IMR-90 (cell line): ENCODE results near the gene TCHP. TPM values are rescaled to one million over a fixed set of nuclear protein-coding genes. Genes with fewer than 3 reads are reported as not detected.

ENCODE experiments used
- ATAC-seq: fragments of 200-7000 bp; cut with Tn5 transposase; 2 replicates; pipeline ENCODE4 v1.9.1; 2020; ENCODE audit warnings: low read depth, mild to moderate bottlenecking, moderate library complexity
- BruUV-seq: library from RNA; stranded (reverse); fragments of 400-500 nt; replicated peaks from 2 replicates; lab custom pipeline; 2021; lab: Mats Ljungman, UMichigan
- CTCF ChIA-PET: fragments of 300-600 bp; formaldehyde crosslinking; extraction: SDS; loops from one replicate; lab custom pipeline; 2021; ENCODE audit warnings: antibody characterized with exemption; lab: Yijun Ruan, JAX
- POLR2A ChIA-PET: fragments of 300-600 bp; sonication (Branson Sonifier 250); formaldehyde crosslinking; loops from one replicate; lab custom pipeline; 2022; ENCODE audit warnings: antibody characterized with exemption; ENCODE audit not compliant: unreplicated experiment; lab: Charles Lee
- DNase-seq: peaks from one replicate; pipeline ENCODE4 v3.0.0; 2013
- H2AFZ ChIP-seq: replicated peaks from 2 replicates; pipeline ENCODE3; 2013; ENCODE audit warnings: low read length, mild to moderate bottlenecking; ENCODE audit not compliant: poor library complexity
- H2AK5ac ChIP-seq: 2 replicates; pipeline ENCODE4 v1.6.1; 2013; ENCODE audit warnings: low read depth, low read length, inconsistent platforms
- H2AK9ac ChIP-seq: replicated peaks from 2 replicates; pipeline ENCODE3; 2013; ENCODE audit warnings: mild to moderate bottlenecking, low read depth, low read length, moderate library complexity; ENCODE audit not compliant: poor library complexity
- H2BK120ac ChIP-seq: 2 replicates; pipeline ENCODE4 v1.6.1; 2013; ENCODE audit warnings: low read depth, low read length, inconsistent platforms
- H2BK15ac ChIP-seq: 3 replicates; pipeline ENCODE4 v1.6.1; 2013; ENCODE audit warnings: low read depth, low read length, inconsistent platforms
- H2BK20ac ChIP-seq: 2 replicates; pipeline ENCODE4 v1.6.1; 2013; ENCODE audit warnings: low read depth, mild to moderate bottlenecking, inconsistent platforms, low read length, moderate library complexity
- H2BK5ac ChIP-seq: 2 replicates; pipeline ENCODE4 v1.6.1; 2013; ENCODE audit warnings: mild to moderate bottlenecking, low read depth, low read length, inconsistent platforms; ENCODE audit not compliant: poor library complexity, severe bottlenecking
- H3K14ac ChIP-seq: replicated peaks from 2 replicates; pipeline ENCODE4 v1.6.1; 2013; ENCODE audit warnings: low read depth, low read length, inconsistent platforms
- H3K18ac ChIP-seq: 2 replicates; pipeline ENCODE4 v1.6.1; 2013; ENCODE audit warnings: low read depth, low read length, control low read depth
- H3K23ac ChIP-seq: 2 replicates; pipeline ENCODE4 v1.6.1; 2013; ENCODE audit warnings: low read depth, low read length, inconsistent platforms
- H3K27ac ChIP-seq: 2 replicates; pipeline ENCODE4 v1.5.1; 2013; ENCODE audit warnings: mild to moderate bottlenecking, control low read depth, low read length; ENCODE audit not compliant: insufficient read depth
- H3K27me3 ChIP-seq: 2 replicates; pipeline ENCODE4 v1.6.1; 2013; ENCODE audit warnings: low read length; ENCODE audit not compliant: control insufficient read depth, insufficient read depth
- H3K36me3 ChIP-seq: 2 replicates; pipeline ENCODE4 v1.6.1; 2013; ENCODE audit warnings: low read length, mixed read lengths; ENCODE audit not compliant: control insufficient read depth, insufficient read depth
- H3K4ac ChIP-seq: 2 replicates; pipeline ENCODE4 v1.6.1; 2013; ENCODE audit warnings: low read depth, low read length, inconsistent platforms
- H3K4me1 ChIP-seq: 2 replicates; pipeline ENCODE4 v1.6.1; 2013; ENCODE audit warnings: low read length, mixed read lengths; ENCODE audit not compliant: control insufficient read depth, insufficient read depth
- H3K4me2 ChIP-seq: 2 replicates; pipeline ENCODE4 v1.6.1; 2013; ENCODE audit warnings: low read depth, mild to moderate bottlenecking, control low read depth, low read length, moderate library complexity
- H3K4me3 ChIP-seq: 2 replicates; pipeline ENCODE4 v1.5.1; 2013; ENCODE audit warnings: low read depth, mild to moderate bottlenecking, control low read depth, low read length, moderate library complexity; ENCODE audit not compliant: insufficient read depth
- H3K56ac ChIP-seq: 2 replicates; pipeline ENCODE4 v1.6.1; 2013; ENCODE audit warnings: low read length, inconsistent platforms; ENCODE audit not compliant: insufficient read depth; ENCODE audit errors: extremely low read depth
- H3K79me1 ChIP-seq, 2 experiments: 2 replicates each; pipeline ENCODE4 v1.6.1; 2013; ENCODE audit warnings: low read length in 2 of 2, inconsistent platforms in 1 of 2, low read depth in 1 of 2
- H3K9ac ChIP-seq: 2 replicates; pipeline ENCODE4 v1.6.1; 2013; ENCODE audit warnings: low read depth, low read length, control low read depth
- H3K9me1 ChIP-seq: 2 replicates; pipeline ENCODE4 v1.6.1; 2013; ENCODE audit warnings: low read length, inconsistent platforms; ENCODE audit not compliant: insufficient read depth
- H3K9me3 ChIP-seq: 2 replicates; pipeline ENCODE4 v1.6.1; 2013; ENCODE audit warnings: low read length; ENCODE audit not compliant: control insufficient read depth, insufficient read depth
- H4K20me1 ChIP-seq: 2 replicates; pipeline ENCODE4 v1.6.1; 2013; ENCODE audit warnings: low read length, inconsistent platforms; ENCODE audit not compliant: insufficient read depth
- H4K5ac ChIP-seq: 2 replicates; pipeline ENCODE4 v1.6.1; 2013; ENCODE audit warnings: mild to moderate bottlenecking, low read depth, low read length, control low read depth
- H4K8ac ChIP-seq, 2 experiments: 2 replicates each; pipeline ENCODE4 v1.6.1; 2013; ENCODE audit warnings: low read depth in 2 of 2, low read length in 2 of 2, control low read depth in 1 of 2, inconsistent platforms in 1 of 2
- H4K91ac ChIP-seq: 2 replicates; pipeline ENCODE4 v1.6.1; 2013; ENCODE audit warnings: low read depth, low read length, inconsistent platforms; ENCODE audit not compliant: insufficient read depth
- BHLHE40 ChIP-seq: fragments of 150-350 bp; IDR thresholded peaks from 2 replicates; pipeline ENCODE4 v1.6.1; 2016; ENCODE audit warnings: mild to moderate bottlenecking, low read depth, low read length
- CHD1 ChIP-seq: IDR thresholded peaks from 2 replicates; pipeline ENCODE4 v1.6.1; 2012; ENCODE audit warnings: low read depth, low read length, improper control_type of control experiment
- MXI1 ChIP-seq: IDR thresholded peaks from 2 replicates; pipeline ENCODE4 v1.6.1; 2012; ENCODE audit warnings: low read depth, mild to moderate bottlenecking, low read length, moderate library complexity, borderline replicate concordance
- WGBS, 2 experiments: methylation state at CpG; one replicate each; pipeline versions ENCODE4 v1.1.5 to v1.1.7; 2013; ENCODE audit warnings: missing lambda C conversion rate in 2 of 2; ENCODE audit not compliant: insufficient read length in 1 of 2; ENCODE audit errors: extremely low coverage in 2 of 2; 5-methylcytosine and 5-hydroxymethylcytosine counted together
- dilution Hi-C: fragments of 300-500 bp; cut with HindIII; formaldehyde crosslinking; loops from one replicate; pipeline ENCODE4 v1.14.3; 2018; ENCODE audit warnings: low sequenced_read_pairs; ENCODE audit not compliant: unreplicated experiment
- in situ Hi-C: fragments of 300-500 bp; cut with MboI; formaldehyde crosslinking; loops from 3 replicates; pipeline ENCODE4 v1.14.3; 2019; ENCODE audit warnings: low sequenced_read_pairs, inconsistent platforms, mixed read lengths
- intact Hi-C: fragments of 100-400 bp; cut with micrococcal nuclease; formaldehyde crosslinking; loops from 2 replicates; pipeline ENCODE4 v1.10.0; 2022
- polyA plus RNA-seq, 3 experiments: library from polyadenylated mRNA; depleted of rRNA; stranded (reverse); fragments of >200 nt; gene quantifications; 2 replicates each; pipeline ENCODE4 v1.2.3, GENCODE V29; 2012; ENCODE audit warnings: low replicate concordance in 1 of 3
- total RNA-seq: library from RNA; depleted of rRNA; stranded (reverse); fragments of >200 nt; gene quantifications from 2 replicates; pipeline ENCODE4 v1.2.3, GENCODE V29; 2012

TCHP gene
- total and polyA plus RNA-seq, 2 of the 4 experiments (the other 2 are of a cell fraction), result 6.1 to 13.4 TPM

DNA sequence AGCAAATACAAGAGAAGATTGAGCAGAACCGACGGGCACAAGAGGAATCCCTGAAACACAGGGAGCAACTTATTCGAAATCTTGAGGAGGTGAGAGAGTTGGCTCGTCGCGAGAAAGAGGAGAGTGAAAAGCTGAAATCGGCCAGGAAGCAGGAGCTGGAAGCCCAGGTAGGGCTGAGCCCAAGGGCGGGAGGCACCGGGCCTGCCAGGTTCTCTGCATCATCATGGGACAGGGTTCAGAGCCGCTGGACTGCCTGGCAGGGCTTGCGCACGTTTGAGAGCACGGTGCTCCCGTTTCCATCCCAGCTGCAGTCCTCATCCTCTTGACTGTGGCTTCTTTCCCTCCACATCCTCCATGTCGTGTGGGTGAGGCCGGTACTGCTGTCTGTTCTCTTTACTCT lies 14.4 kb downstream of the TCHP start:
- H3K27ac ChIP-seq, result no peak overlapping the region
- in situ Hi-C loops, result no loop called here
- intact Hi-C loops, result no loop called here
- peaks cover 0 to 5% of the 10 kb centered on the region in 2 experiments; a peak in 1 of 4 replicates for H3K79me1 ChIP-seq
- no peak overlapping the region for H2BK120ac ChIP-seq
- no peak overlapping the region for H2BK5ac ChIP-seq
- H3K9me3 ChIP-seq, result no peaks in the 10 kb centered on the region
- H3K14ac ChIP-seq, result no peak overlapping the region
- H3K4me2 ChIP-seq, result no peak overlapping the region
- H3K23ac ChIP-seq, result no peak overlapping the region
- BruUV-seq, result no TSS peak
- H2BK15ac ChIP-seq, result no peak overlapping the region
- H3K4me1 ChIP-seq, result no peaks in the 10 kb centered on the region
- 0 out of 2 replicates have a peak, but pooled peaks cover 4% of the 10 kb centered on the region for H3K9me1 ChIP-seq
- 92% methylated on average over 7 of the region's 16 CpGs; no CpG with 5 or more reads in 1 of the 2 experiments for WGBS, 2 experiments
- no peak overlapping the region for H4K91ac ChIP-seq
- H2AFZ ChIP-seq, result peak overlapping the region; percentile 3
- no peak overlapping the region for H3K4me3 ChIP-seq
- no peak overlapping the region for H2BK20ac ChIP-seq
- ChIA-PET CTCF (no interaction called here), POLR2A (no interaction called here)
- H3K56ac ChIP-seq, result no peak overlapping the region
- H4K5ac ChIP-seq, result no peak overlapping the region
- H3K27me3 ChIP-seq, result no peaks in the 10 kb centered on the region
- no peak overlapping the region for H3K4ac ChIP-seq
- DNase-seq (no peak), ATAC-seq (no peak)
- H2AK9ac ChIP-seq, result no peak overlapping the region
- H4K20me1 ChIP-seq, result no peaks in the 10 kb centered on the region
- H2AK5ac ChIP-seq, result no peak overlapping the region
- TF ChIP-seq MXI1, result no peak
- TF ChIP-seq CHD1, result no peak
- TF ChIP-seq BHLHE40, result no peak
- dilution Hi-C loops, result no loop called here
- H3K9ac ChIP-seq, result no peak overlapping the region
- H4K8ac ChIP-seq, result no peak overlapping the region
- no peak overlapping the region for H3K18ac ChIP-seq
- peaks cover 54% of the 10 kb centered on the region for H3K36me3 ChIP-seq
